HEK293 (cell line): ENCODE data around the gene ZDHHC1.

Experiments
- CTCF ChIP-seq: fragments of 450-650 bp; formaldehyde crosslinking; IDR thresholded peaks from 2 replicates; pipeline ENCODE4 v1.5.1; 2016; ENCODE audit warnings: missing biosample characterization, missing genetic modification characterization
- MZF1 ChIP-seq: fragments of 450-650 bp; formaldehyde crosslinking; IDR thresholded peaks from 2 replicates; pipeline ENCODE4 v1.5.1; 2017; ENCODE audit warnings: missing biosample characterization, missing genetic modification characterization, borderline replicate concordance
- ZNF239 ChIP-seq: fragments of 450-650 bp; formaldehyde crosslinking; IDR thresholded peaks from 2 replicates; pipeline ENCODE4 v1.5.1; 2016; ENCODE audit warnings: missing biosample characterization, missing genetic modification characterization
- TF ChIP-seq, protein P1 (sequence below): fragments of 450-650 bp; formaldehyde crosslinking; IDR thresholded peaks from 2 replicates; pipeline ENCODE4 v1.5.1; 2016; ENCODE audit warnings: missing biosample characterization, missing genetic modification characterization
- TF ChIP-seq, protein P2 (sequence below): fragments of 450-650 bp; formaldehyde crosslinking; IDR thresholded peaks from 2 replicates; pipeline ENCODE4 v1.5.1; 2016; ENCODE audit warnings: missing biosample characterization, missing genetic modification characterization

DNA sequence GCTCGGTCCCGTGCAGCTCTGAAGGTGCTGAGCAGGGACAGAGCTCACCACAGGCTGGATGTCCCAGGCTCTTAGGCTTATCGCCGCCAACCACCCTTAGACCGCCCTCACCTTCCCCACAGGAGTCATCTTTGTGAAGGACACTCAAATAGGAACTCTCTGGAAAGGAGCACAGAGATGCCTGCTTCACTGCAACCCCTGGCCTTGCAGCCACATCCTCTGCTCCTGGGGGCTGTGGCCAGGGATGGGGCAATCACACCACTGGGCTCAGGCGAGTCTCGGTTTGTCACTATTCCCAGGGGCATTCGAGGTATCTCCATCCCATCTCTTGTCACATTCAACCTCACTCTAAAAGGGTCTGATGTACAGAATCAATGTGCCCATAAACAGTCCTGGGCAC, 10.9 kb downstream of the ZDHHC1 start:
- TF ChIP-seq, protein P1, sequence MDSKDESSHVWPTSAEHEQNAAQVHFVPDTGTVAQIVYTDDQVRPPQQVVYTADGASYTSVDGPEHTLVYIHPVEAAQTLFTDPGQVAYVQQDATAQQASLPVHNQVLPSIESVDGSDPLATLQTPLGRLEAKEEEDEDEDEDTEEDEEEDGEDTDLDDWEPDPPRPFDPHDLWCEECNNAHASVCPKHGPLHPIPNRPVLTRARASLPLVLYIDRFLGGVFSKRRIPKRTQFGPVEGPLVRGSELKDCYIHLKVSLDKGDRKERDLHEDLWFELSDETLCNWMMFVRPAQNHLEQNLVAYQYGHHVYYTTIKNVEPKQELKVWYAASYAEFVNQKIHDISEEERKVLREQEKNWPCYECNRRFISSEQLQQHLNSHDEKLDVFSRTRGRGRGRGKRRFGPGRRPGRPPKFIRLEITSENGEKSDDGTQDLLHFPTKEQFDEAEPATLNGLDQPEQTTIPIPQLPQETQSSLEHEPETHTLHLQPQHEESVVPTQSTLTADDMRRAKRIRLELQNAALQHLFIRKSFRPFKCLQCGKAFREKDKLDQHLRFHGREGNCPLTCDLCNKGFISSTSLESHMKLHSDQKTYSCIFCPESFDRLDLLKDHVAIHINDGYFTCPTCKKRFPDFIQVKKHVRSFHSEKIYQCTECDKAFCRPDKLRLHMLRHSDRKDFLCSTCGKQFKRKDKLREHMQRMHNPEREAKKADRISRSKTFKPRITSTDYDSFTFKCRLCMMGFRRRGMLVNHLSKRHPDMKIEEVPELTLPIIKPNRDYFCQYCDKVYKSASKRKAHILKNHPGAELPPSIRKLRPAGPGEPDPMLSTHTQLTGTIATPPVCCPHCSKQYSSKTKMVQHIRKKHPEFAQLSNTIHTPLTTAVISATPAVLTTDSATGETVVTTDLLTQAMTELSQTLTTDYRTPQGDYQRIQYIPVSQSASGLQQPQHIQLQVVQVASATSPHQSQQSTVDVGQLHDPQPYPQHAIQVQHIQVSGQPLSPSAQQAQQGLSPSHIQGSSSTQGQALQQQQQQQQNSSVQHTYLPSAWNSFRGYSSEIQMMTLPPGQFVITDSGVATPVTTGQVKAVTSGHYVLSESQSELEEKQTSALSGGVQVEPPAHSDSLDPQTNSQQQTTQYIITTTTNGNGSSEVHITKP: no peak
- no peak for TF ChIP-seq ZNF239
- TF ChIP-seq, protein P2, sequence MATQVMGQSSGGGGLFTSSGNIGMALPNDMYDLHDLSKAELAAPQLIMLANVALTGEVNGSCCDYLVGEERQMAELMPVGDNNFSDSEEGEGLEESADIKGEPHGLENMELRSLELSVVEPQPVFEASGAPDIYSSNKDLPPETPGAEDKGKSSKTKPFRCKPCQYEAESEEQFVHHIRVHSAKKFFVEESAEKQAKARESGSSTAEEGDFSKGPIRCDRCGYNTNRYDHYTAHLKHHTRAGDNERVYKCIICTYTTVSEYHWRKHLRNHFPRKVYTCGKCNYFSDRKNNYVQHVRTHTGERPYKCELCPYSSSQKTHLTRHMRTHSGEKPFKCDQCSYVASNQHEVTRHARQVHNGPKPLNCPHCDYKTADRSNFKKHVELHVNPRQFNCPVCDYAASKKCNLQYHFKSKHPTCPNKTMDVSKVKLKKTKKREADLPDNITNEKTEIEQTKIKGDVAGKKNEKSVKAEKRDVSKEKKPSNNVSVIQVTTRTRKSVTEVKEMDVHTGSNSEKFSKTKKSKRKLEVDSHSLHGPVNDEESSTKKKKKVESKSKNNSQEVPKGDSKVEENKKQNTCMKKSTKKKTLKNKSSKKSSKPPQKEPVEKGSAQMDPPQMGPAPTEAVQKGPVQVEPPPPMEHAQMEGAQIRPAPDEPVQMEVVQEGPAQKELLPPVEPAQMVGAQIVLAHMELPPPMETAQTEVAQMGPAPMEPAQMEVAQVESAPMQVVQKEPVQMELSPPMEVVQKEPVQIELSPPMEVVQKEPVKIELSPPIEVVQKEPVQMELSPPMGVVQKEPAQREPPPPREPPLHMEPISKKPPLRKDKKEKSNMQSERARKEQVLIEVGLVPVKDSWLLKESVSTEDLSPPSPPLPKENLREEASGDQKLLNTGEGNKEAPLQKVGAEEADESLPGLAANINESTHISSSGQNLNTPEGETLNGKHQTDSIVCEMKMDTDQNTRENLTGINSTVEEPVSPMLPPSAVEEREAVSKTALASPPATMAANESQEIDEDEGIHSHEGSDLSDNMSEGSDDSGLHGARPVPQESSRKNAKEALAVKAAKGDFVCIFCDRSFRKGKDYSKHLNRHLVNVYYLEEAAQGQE (tag by site-specific recombination): no peak
- no peak for TF ChIP-seq MZF1 (tag by site-specific recombination)
- no peak for TF ChIP-seq CTCF (tag by site-specific recombination)
